CD4-positive, CD25-positive, alpha-beta regulatory T cell (primary cell): ENCODE measurements around the gene TTC13. TPM values are rescaled to one million over a fixed set of nuclear protein-coding genes. Genes with fewer than 3 reads are reported as not detected.

Source experiments
- polyA plus RNA-seq, 4 donors: library from polyadenylated mRNA; unstranded; fragments of 300-500 nt; fragmentation: Illumina TruSeq; gene quantifications; one replicate each; pipeline ENCODE4 v1.2.3, GENCODE V29; 2021
- total RNA-seq: library from RNA; stranded (reverse); gene quantifications from one replicate; pipeline ENCODE4 v1.2.3, GENCODE V29; 2022

Gene TTC13
- total and polyA plus RNA-seq, 5 donors from 2014 or later, result 8.9 to 40.5 (median 11.6) TPM

Other genes starting within 250 kb of the TTC13 start
- gene CAPN9, start 231.5 kb downstream of the TTC13 start, total RNA-seq, result not detected
- gene CAPN9, start 231.5 kb downstream of the TTC13 start, polyA plus RNA-seq, result not detected
- gene C1orf198, start 110.3 kb downstream of the TTC13 start, total RNA-seq, result 3.8 TPM
- gene C1orf198, start 110.3 kb downstream of the TTC13 start, polyA plus RNA-seq, result 1 to 10 TPM; 3.1 to 5.3 (median 4.3) TPM
- 6.8 TPM for gene ARV1, start 233 bp upstream of the TTC13 start, total RNA-seq
- 10 to 100 TPM; 30.7 to 41.6 (median 35.1) TPM for gene ARV1, start 233 bp upstream of the TTC13 start, polyA plus RNA-seq
- gene FAM89A, start 61.4 kb upstream of the TTC13 start, total RNA-seq, result 1.1 TPM
- 1 to 10 TPM; 2.1 to 7.9 (median 5.7) TPM for gene FAM89A, start 61.4 kb upstream of the TTC13 start, polyA plus RNA-seq
- not detected for gene TRIM67, start 183.2 kb upstream of the TTC13 start, total RNA-seq
- not detected for gene TRIM67, start 183.2 kb upstream of the TTC13 start, polyA plus RNA-seq